K562 (cell line): ENCODE results near the gene AGAP1. TPM values are rescaled to one million over a fixed set of nuclear protein-coding genes. Genes with fewer than 3 reads are reported as not detected.

Source experiments
- ATAC-seq: fragments of 200-7000 bp; cut with Tn5 transposase; 3 replicates; pipeline ENCODE4 v1.9.1; 2020; ENCODE audit warnings: moderate library complexity
- BruUV-seq: library from RNA; stranded (reverse); fragments of 400-500 nt; replicated peaks from 2 replicates; lab custom pipeline; 2021; lab: Mats Ljungman, UMichigan
- CTCF ChIA-PET: fragments of 300-600 bp; formaldehyde crosslinking; extraction: SDS; loops from one replicate; lab custom pipeline; 2021; ENCODE audit warnings: low intra/inter-chr PET ratio; lab: Yijun Ruan, JAX
- POLR2A ChIA-PET: fragments of 300-600, 350-650 bp; sonication (Branson Sonifier 250); formaldehyde crosslinking; extraction: SDS; loops from one replicate; lab custom pipeline; 2021; ENCODE audit warnings: antibody characterized with exemption, inconsistent platforms; lab: Yijun Ruan, JAX
- DNase-seq, 4 experiments: peaks; one replicate each; pipeline versions ENCODE4 v3.0.0 to v3.0.0-alpha.2; 2011 to 2018; ENCODE audit warnings: low spot score in 3 of 4, mixed read lengths in 3 of 4; ENCODE audit errors: extremely low read depth in 1 of 4
- FAIRE-seq: peaks from 2 replicates; lab custom pipeline; 2011; peaks lifted over from hg19 to GRCh38; lab: Jason Lieb, UNC
- H2AFZ ChIP-seq: 2 replicates; pipeline ENCODE4 v1.6.0; 2011; ENCODE audit warnings: low read depth, low read length, control low read depth, inconsistent platforms
- H3K27ac ChIP-seq: fragments of 200-600 bp; 3 replicates; pipeline ENCODE4 v1.8.0; 2011; ENCODE audit warnings: low read depth, mild to moderate bottlenecking, control low read depth, inconsistent platforms, low read length, moderate library complexity, mixed read lengths; ENCODE audit errors: extremely low read depth
- H3K27me3 ChIP-seq, 2 experiments: fragments of 300-600 bp in 1 of 2; 2 replicates in 1 of 2; 3 replicates in 1 of 2; pipeline versions ENCODE4 v1.6.0 to v1.8.0; 2011; ENCODE audit warnings: inconsistent platforms in 2 of 2, low read length in 2 of 2, mild to moderate bottlenecking in 1 of 2, mixed read lengths in 1 of 2, moderate library complexity in 1 of 2; ENCODE audit not compliant: control insufficient read depth in 2 of 2, insufficient read depth in 2 of 2
- H3K36me3 ChIP-seq: fragments of 300-600 bp; 3 replicates; pipeline ENCODE4 v1.8.0; 2011; ENCODE audit warnings: mild to moderate bottlenecking, low read length, inconsistent platforms; ENCODE audit not compliant: control insufficient read depth, insufficient read depth
- H3K4me1 ChIP-seq, 2 experiments: fragments of 200-600 bp in 1 of 2; replicated peaks in 1 of 2; 2 replicates in 1 of 2; 3 replicates in 1 of 2; pipeline versions ENCODE4 v1.5.1 to v1.8.0; 2011; ENCODE audit warnings: inconsistent platforms in 2 of 2, low read length in 2 of 2, mild to moderate bottlenecking in 1 of 2, mixed read lengths in 1 of 2, moderate library complexity in 1 of 2; ENCODE audit not compliant: control insufficient read depth in 2 of 2, insufficient read depth in 2 of 2
- H3K4me2 ChIP-seq: 2 replicates; pipeline ENCODE4 v1.6.1; 2011; ENCODE audit warnings: low read length, control low read depth, inconsistent platforms, mixed read lengths; ENCODE audit not compliant: insufficient read depth
- H3K4me3 ChIP-seq: fragments of 200-600 bp; sonication (generic), shearing (Covaris generic); 2 replicates; pipeline ENCODE4 v1.5.1; 2016; ENCODE audit warnings: control low read depth, inconsistent platforms
- H3K79me2 ChIP-seq: fragments of 200-600 bp; 3 replicates; pipeline ENCODE4 v1.8.0; 2011; ENCODE audit warnings: low read length, inconsistent platforms; ENCODE audit not compliant: control insufficient read depth, insufficient read depth
- H3K9ac ChIP-seq, 2 experiments: 2 replicates each; pipeline versions ENCODE4 v1.6.0 to v1.6.1; 2011; ENCODE audit warnings: low read depth in 2 of 2, low read length in 2 of 2, control low read depth in 1 of 2, inconsistent platforms in 1 of 2, mild to moderate bottlenecking in 1 of 2, mixed read lengths in 1 of 2; ENCODE audit not compliant: insufficient read depth in 1 of 2
- H3K9me1 ChIP-seq: one replicate; pipeline ENCODE4 v1.6.0; 2011; ENCODE audit warnings: inconsistent platforms, mild to moderate bottlenecking, low read length, moderate library complexity; ENCODE audit not compliant: control insufficient read depth, insufficient read depth
- H3K9me3 ChIP-seq: replicated peaks from 2 replicates; pipeline ENCODE4 v1.5.1; 2011; ENCODE audit warnings: low read depth, low read length, inconsistent platforms; ENCODE audit not compliant: control insufficient read depth, insufficient read depth
- H4K20me1 ChIP-seq: replicated peaks from 2 replicates; pipeline ENCODE4 v1.6.1; 2011; ENCODE audit warnings: low read length, inconsistent platforms, mixed read lengths; ENCODE audit not compliant: control insufficient read depth, insufficient read depth
- NCOA1 ChIP-seq: fragments of 450-650 bp; IDR thresholded peaks from 2 replicates; pipeline ENCODE4 v1.6.1; 2016; ENCODE audit warnings: low read depth
- NELFE ChIP-seq: IDR thresholded peaks from 2 replicates; pipeline ENCODE4 v1.6.1; 2011; ENCODE audit warnings: mild to moderate bottlenecking; ENCODE audit not compliant: insufficient read depth, insufficient read length
- SRSF1 ChIP-seq: fragments of 200-400 bp; formaldehyde crosslinking; IDR thresholded peaks from 2 replicates; pipeline ENCODE4 v1.6.1; 2017; ENCODE audit warnings: mild to moderate bottlenecking, low read depth, low read length, moderate library complexity
- TOE1 ChIP-seq, 2 experiments: fragments of 450-650 bp in 1 of 2; sonication (generic) in 1 of 2; formaldehyde crosslinking in 1 of 2; IDR thresholded peaks; 2 replicates each; pipeline versions ENCODE4 v1.7.1 to v1.8.0; 2016 to 2022; ENCODE audit warnings: borderline replicate concordance in 2 of 2, mild to moderate bottlenecking in 2 of 2, antibody characterized with exemption in 1 of 2, inconsistent platforms in 1 of 2, low read depth in 1 of 2, missing genetic modification reagents in 1 of 2, moderate library complexity in 1 of 2
- ZNF239 ChIP-seq: fragments of 250-450 bp; sonication (Bioruptor Pico); IDR thresholded peaks from 2 replicates; pipeline ENCODE4 v1.4.0; 2020; ENCODE audit warnings: mild to moderate bottlenecking
- ZNF311 ChIP-seq: fragments of 250-450 bp; sonication (Bioruptor Pico); IDR thresholded peaks from 2 replicates; pipeline ENCODE4 v1.4.0; 2020; ENCODE audit warnings: mild to moderate bottlenecking, moderate library complexity
- WGBS: fragments of 100-300 bp; shearing (Covaris generic); methylation state at CpG from one replicate; pipeline ENCODE4 v1.1.6; 2016; ENCODE audit warnings: low coverage, mixed read lengths; ENCODE audit not compliant: insufficient coverage; ENCODE audit errors: missing lambda C conversion rate; 5-methylcytosine and 5-hydroxymethylcytosine counted together
- in situ Hi-C: fragments of 300-500 bp; cut with MboI; formaldehyde crosslinking; loops from 4 replicates; pipeline ENCODE4 v1.15.0; 2018; ENCODE audit warnings: inconsistent platforms, mixed read lengths
- intact Hi-C: fragments of 100-400 bp; cut with micrococcal nuclease; formaldehyde crosslinking; loops from 2 replicates; pipeline ENCODE4 v1.14.2; 2022
- polyA plus RNA-seq, 8 experiments: library from polyadenylated mRNA; depleted of rRNA in 4 of 8; stranded (reverse) in 5 of 8; unstranded in 3 of 8; fragments of >200 nt; fragmentation: Nextera tagmentation in 2 of 8; fragmentation: Illumina TruSeq in 1 of 8; extraction: Ambion mirVana in 2 of 8; extraction: Trizol in 1 of 8; gene quantifications; 2 replicates each; pipeline versions ENCODE4 v1.2.1 to v1.2.3, GENCODE V29; 2011 to 2014; ENCODE audit warnings: inconsistent platforms in 1 of 8, missing spikeins in 1 of 8
- total RNA-seq, 7 experiments: library from RNA; depleted of rRNA in 6 of 7; stranded (reverse); fragments of >200 nt in 6 of 7; fragmentation: Illumina TruSeq in 2 of 7; extraction: Trizol in 2 of 7; gene quantifications; 2 replicates each; pipeline versions ENCODE4 v1.2.1 to v1.2.3, GENCODE V29; 2011 to 2021; ENCODE audit warnings: low replicate concordance in 1 of 7
- TF ChIP-seq, protein P1 (sequence below), 3 experiments: fragments of 200-800 bp in 1 of 3; sonication (Bioruptor generic) in 1 of 3; sonication (generic) in 1 of 3; formaldehyde crosslinking in 1 of 3; IDR thresholded peaks; 2 replicates each; pipeline versions ENCODE4 v1.6.1 to v1.8.0; 2016 to 2022; ENCODE audit warnings: mild to moderate bottlenecking in 2 of 3, missing compliant biosample characterization in 2 of 3, missing genetic modification characterization in 2 of 3, missing genetic modification reagents in 1 of 3
- TF ChIP-seq, protein P2 (sequence below): fragments of 250-450 bp; sonication (Bioruptor Pico); IDR thresholded peaks from 2 replicates; pipeline ENCODE4 v1.8.0; 2022; ENCODE audit warnings: moderate library complexity, mild to moderate bottlenecking, inconsistent platforms

Gene AGAP1
- total and polyA plus RNA-seq, 9 of the 15 experiments (the other 6 are each of a cell fraction or from before 2014, with no cell fraction given) = 1.3 to 24.0 (median 10.6) TPM

DNA sequence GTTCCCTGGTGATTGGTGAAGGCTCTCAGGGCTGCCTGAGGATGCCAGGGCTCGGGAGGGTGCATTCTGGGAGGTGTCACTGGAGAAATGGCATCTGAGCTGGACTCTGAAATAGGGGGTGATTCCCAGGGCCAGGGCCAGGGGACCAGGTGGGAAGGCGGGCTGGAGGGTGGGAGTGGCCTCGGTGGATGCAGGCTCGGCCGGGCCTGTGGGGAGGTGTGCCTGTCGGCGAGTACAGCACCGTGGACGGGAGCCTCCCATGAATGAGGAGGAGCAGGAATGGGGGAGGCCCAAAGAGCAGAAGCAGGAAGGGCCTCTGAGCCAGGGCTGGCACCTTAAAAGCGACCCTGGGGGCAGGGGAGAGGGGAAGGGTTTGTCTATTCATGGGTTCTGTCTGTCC lies 557.5 kb downstream of the AGAP1 start:
- in situ Hi-C loops = no loop called here
- Histone ChIP-seq H3K9me3 (no peaks in the 10 kb centered on the region), H3K9me1 (no peaks in the 10 kb centered on the region), H3K27me3 (no peaks in the 10 kb centered on the region), H3K4me1 (no peaks in the 10 kb centered on the region), H3K4me3 (no peak overlapping the region), H3K79me2 (no peaks in the 10 kb centered on the region), H3K4me2 (no peak overlapping the region), H3K9ac (no peak overlapping the region), H3K27ac (no peak overlapping the region), H4K20me1 (no peaks in the 10 kb centered on the region), H3K36me3 (peaks cover 3% of the 10 kb centered on the region; the same call in 1 of the 3 replicates), H2AFZ (no peak overlapping the region)
- ChIA-PET CTCF (no interaction called here), POLR2A (no interaction called here)
- intact Hi-C loops = no loop called here
- FAIRE-seq = no peak
- DNase-seq = no peak
- no peak for ATAC-seq
- TF ChIP-seq TOE1 (IDR thresholded peaks at IDR 0.05; ENCODE audit: borderline replicate concordance) = no peak
- no peak for TF ChIP-seq TOE1 (CRISPR knock-in tag; IDR thresholded peaks at IDR 0.05; ENCODE audit: borderline replicate concordance, low read depth)
- TF ChIP-seq NCOA1 = no peak
- TF ChIP-seq, protein P1, sequence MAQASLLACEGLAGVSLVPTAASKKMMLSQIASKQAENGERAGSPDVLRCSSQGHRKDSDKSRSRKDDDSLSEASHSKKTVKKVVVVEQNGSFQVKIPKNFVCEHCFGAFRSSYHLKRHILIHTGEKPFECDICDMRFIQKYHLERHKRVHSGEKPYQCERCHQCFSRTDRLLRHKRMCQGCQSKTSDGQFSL (CRISPR knock-in tag; IDR thresholded peaks at IDR 0.05) = no peak
- TF ChIP-seq, protein P1 (tag; IDR thresholded peaks at IDR 0.05) = no peak
- WGBS = 50% methylated on average over 1 of the region's 10 CpGs
- no TSS peak for BruUV-seq

DNA sequence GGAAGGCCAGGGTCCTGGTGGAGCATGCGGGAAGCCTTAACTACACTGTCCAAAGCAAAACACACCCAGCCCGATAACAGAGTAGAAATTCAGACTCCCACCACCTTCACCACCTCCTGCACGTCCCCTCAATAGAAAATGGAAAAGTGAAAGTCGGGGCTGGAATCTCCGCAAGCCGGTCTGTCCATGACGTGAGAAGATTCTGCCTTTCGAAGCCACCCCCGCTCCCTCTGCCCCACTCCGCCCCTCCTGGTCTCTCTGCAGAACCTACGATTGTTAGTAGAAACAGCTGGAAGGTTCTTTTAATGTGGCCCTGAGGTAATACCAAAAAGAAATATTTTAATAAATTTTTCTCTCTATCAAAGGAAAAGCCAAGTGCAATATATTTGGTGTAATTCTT lies 558.0 kb downstream of the AGAP1 start:
- intact Hi-C loops = no loop called here
- DNase-seq (no peak), FAIRE-seq (no peak), ATAC-seq (no peak)
- in situ Hi-C loops = no loop called here
- Histone ChIP-seq H3K4me2 (no peak overlapping the region), H4K20me1 (no peaks in the 10 kb centered on the region), H3K9me1 (no peaks in the 10 kb centered on the region), H2AFZ (no peak overlapping the region), H3K36me3 (peaks cover 3% of the 10 kb centered on the region; the same call in 1 of the 3 replicates), H3K27me3 (no peaks in the 10 kb centered on the region), H3K9ac (no peak overlapping the region), H3K27ac (no peak overlapping the region), H3K79me2 (no peaks in the 10 kb centered on the region), H3K4me3 (no peak overlapping the region), H3K9me3 (no peaks in the 10 kb centered on the region), H3K4me1 (no peaks in the 10 kb centered on the region)
- BruUV-seq = no TSS peak
- TF ChIP-seq SRSF1 (no peak), ZNF239 (CRISPR knock-in tag) (no peak), NELFE (no peak), ZNF311 (CRISPR knock-in tag) (no peak)
- TF ChIP-seq, protein P2, sequence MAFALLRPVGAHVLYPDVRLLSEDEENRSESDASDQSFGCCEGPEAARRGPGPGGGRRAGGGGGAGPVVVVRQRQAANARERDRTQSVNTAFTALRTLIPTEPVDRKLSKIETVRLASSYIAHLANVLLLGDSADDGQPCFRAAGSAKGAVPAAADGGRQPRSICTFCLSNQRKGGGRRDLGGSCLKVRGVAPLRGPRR = no peak
- WGBS = 78% methylated on average over 6 of the region's 11 CpGs
- POLR2A ChIA-PET = no interaction called here
- CTCF ChIA-PET = no interaction called here
